Measurements from ENCODE around the gene CACNA1C. TPM values are rescaled to one million over a fixed set of nuclear protein-coding genes. Genes with fewer than 3 reads are reported as not detected.

The CACNA1C gene
- total RNA-seq, 4 donors from 2014 or later = 0.38 to 2.4 (median 1.4) TPM

- intact Hi-C loops (cut with DNase I; ENCODE audit: low total_unique reads) = no loop called here
- TF ChIP-seq, protein P1, sequence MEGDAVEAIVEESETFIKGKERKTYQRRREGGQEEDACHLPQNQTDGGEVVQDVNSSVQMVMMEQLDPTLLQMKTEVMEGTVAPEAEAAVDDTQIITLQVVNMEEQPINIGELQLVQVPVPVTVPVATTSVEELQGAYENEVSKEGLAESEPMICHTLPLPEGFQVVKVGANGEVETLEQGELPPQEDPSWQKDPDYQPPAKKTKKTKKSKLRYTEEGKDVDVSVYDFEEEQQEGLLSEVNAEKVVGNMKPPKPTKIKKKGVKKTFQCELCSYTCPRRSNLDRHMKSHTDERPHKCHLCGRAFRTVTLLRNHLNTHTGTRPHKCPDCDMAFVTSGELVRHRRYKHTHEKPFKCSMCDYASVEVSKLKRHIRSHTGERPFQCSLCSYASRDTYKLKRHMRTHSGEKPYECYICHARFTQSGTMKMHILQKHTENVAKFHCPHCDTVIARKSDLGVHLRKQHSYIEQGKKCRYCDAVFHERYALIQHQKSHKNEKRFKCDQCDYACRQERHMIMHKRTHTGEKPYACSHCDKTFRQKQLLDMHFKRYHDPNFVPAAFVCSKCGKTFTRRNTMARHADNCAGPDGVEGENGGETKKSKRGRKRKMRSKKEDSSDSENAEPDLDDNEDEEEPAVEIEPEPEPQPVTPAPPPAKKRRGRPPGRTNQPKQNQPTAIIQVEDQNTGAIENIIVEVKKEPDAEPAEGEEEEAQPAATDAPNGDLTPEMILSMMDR (IDR thresholded peaks at IDR 0.05) = no peak
- TF ChIP-seq POLR2A (IDR thresholded peaks at IDR 0.05) = no peak
- H3K4me3 ChIP-seq (ENCODE audit: low read depth, poor library complexity, severe bottlenecking) = no peak overlapping the region
- WGBS, 2 donors = 54 to 63% methylated on average over 3 of the region's 3 CpGs
- peak in 1 of 2 donors; percentile 46 for DNase-seq (ENCODE audit: low spot score in 2 of 2)
Measured at GRCh38 chr12:2386566-2386965, 333.8 kb downstream of the CACNA1C start.

DNA sequence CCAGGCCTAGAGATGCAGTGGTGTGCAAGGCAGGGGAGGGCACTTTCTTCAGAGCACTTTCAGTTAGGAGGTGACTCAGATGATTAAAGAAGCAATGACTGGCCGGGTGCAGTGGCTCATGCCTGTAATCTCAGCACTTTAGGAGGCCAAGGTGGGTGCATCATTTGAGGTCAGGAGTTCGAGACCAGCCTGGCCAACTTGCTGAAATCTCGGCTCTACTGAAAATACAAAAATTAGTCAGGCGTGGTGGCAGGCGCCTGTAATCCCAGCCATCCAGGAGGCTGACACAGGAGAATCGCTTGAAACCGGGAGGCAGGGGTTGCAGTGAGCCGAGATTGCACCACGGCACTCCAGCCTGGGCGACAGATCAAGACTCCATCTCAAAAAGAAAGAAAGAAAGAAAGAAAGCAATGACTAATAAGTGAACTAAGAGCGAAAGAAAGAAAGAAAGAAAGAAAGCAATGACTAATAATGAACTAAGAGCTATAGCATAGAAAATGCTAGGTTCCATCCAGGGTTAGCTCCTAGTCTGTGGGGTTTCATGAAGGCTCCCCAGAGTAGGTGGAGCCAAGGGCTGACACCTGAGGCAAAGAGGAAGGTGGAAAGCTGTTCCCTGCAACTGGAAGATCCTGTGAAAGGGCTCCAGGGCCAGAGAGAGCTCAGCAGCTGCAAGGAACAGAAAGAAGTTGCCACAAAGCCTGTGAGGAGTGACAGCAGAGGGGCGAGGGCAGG, 334.5 kb downstream of the CACNA1C start:
- peak in 1 of 2 donors; percentile 25 for DNase-seq (ENCODE audit: low spot score in 2 of 2)
- no peak overlapping the region for H3K4me3 ChIP-seq (ENCODE audit: low read depth, poor library complexity, severe bottlenecking)
- WGBS, 2 donors = 87 to 91% methylated on average over 12 of the region's 12 CpGs
- intact Hi-C loops (cut with DNase I; ENCODE audit: low total_unique reads) = no loop called here
- TF ChIP-seq POLR2A (IDR thresholded peaks at IDR 0.05) = no peak
- TF ChIP-seq, protein P1 (IDR thresholded peaks at IDR 0.05) = no peak

DNA sequence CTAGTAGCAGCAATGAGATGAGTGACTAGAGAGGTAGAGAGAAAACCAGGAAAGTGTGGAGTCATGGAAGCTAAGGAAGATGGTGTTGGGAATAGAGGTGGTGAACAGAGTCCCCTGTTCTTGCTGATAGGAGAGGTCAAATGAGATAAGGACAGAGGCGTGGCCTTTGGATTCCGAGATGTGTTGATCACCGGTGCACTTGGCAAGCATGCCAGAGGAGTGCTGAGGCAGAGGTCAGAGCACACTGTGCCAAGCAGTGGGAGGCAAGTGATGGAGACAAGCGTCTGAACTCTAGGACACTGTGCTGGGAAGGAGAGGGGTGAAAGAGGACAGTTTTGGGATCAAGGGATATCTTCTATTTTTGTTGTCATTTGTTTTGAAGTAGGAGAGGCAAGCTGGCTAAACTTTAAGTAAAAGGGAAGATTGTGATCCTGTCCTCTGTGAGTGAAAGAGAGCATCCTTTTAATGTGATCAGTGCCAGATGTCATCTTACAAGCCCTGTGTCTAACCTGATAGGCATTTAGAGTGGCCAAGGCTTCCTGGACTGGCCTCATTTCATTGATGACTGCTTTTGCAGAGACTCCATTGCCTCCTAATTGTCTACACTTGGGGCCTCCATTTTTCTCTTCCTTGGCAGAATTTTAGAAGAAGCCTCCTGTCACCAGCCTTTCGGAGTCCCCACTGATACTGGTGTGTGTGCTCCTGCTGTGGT, 336.4 kb downstream of the CACNA1C start:
- intact Hi-C loops (cut with DNase I; ENCODE audit: low total_unique reads) = no loop called here
- peak in 1 of 2 donors; percentile 9 for DNase-seq (ENCODE audit: low spot score in 2 of 2)
- H3K4me3 ChIP-seq (ENCODE audit: low read depth, poor library complexity, severe bottlenecking) = no peak overlapping the region
- TF ChIP-seq POLR2A (IDR thresholded peaks at IDR 0.05) = no peak
- TF ChIP-seq, protein P1 (IDR thresholded peaks at IDR 0.05) = no peak
- 75 to 85% methylated on average over 5 of the region's 5 CpGs for WGBS, 2 donors

- peak in 1 of 2 donors; percentile 25 for DNase-seq (ENCODE audit: low spot score in 2 of 2)
- TF ChIP-seq POLR2A (IDR thresholded peaks at IDR 0.05) = no peak
- TF ChIP-seq, protein P1 (IDR thresholded peaks at IDR 0.05) = no peak
- H3K4me3 ChIP-seq (ENCODE audit: low read depth, poor library complexity, severe bottlenecking) = no peak overlapping the region
- intact Hi-C loops (cut with DNase I; ENCODE audit: low total_unique reads) = no loop called here
- 43 to 60% methylated on average over 4 of the region's 4 CpGs for WGBS, 2 donors
Measured at GRCh38 chr12:2390133-2390532, 337.3 kb downstream of the CACNA1C start.

DNA sequence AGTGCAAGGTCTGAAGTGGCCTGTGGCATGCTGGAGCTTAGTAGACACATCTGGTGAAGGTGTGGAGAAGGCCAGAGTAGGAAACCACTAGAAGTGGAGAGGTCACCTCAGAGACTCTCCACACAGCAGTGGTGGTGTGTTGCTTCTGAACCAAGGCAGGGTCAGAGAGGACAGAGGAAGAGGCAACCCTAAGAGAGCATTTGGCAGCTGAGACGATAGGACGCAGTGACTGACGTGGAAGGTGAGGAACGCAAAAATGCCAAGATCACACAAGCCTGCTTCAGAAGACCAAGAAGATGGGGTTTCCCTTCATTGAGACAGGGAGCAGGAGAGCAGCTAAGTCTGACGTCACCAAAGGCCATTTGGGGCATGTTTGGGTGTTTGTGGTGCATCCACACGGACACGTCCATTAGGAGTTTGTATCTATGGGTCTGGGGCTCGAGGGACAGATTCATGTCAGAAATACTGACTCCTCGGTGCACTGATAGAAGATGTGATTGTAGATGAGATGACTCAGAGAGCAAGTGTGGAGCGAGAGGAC, 338.1 kb downstream of the CACNA1C start:
- intact Hi-C loops (cut with DNase I; ENCODE audit: low total_unique reads) = no loop called here
- WGBS, 2 donors = 88 to 92% methylated on average over 10 of the region's 10 CpGs
- H3K4me3 ChIP-seq (ENCODE audit: low read depth, poor library complexity, severe bottlenecking) = no peak overlapping the region
- DNase-seq (ENCODE audit: low spot score in 2 of 2) = no peak
- TF ChIP-seq POLR2A (IDR thresholded peaks at IDR 0.05) = no peak
- TF ChIP-seq, protein P1 (IDR thresholded peaks at IDR 0.05) = no peak
